ENCODE results near the gene AKAP8L.

AKAP8L gene

GRCh38 chr19:15432629-15433518 lies 14.1 kb upstream of the AKAP8L start:
- DNase-seq, result peak; percentile 62 to 89

DNA sequence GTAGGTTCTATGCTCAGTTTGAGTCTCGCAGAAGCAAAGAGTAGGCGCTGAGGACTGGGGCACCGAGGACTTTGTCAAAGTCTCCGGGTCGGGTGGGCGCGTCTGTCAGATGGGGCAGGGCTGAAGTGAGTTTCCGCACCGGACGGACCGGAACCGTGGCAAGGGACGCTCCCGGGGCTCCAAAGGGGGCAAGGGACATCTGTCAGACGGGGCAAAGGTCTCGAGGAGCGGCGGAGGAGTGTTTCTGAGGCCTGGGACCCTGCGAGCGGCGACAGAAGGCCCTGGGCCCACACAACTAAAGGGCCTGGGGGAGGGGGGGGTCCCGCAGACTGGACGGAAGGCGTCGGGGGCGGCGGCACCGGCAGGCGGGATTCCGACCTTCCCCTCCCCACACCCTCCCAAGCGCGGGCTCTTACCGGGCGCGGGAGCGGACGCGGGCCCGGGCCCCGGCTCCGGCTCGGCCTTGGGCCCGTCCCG lies 13.3 kb upstream of the AKAP8L start:
- DNase-seq, result no peak

GRCh38 chr19:15431396-15432017 lies 12.7 kb upstream of the AKAP8L start:
- no peak for DNase-seq

- no peak for DNase-seq
Observed at GRCh38 chr19:15430526-15431120, 11.8 kb upstream of the AKAP8L start.

DNA sequence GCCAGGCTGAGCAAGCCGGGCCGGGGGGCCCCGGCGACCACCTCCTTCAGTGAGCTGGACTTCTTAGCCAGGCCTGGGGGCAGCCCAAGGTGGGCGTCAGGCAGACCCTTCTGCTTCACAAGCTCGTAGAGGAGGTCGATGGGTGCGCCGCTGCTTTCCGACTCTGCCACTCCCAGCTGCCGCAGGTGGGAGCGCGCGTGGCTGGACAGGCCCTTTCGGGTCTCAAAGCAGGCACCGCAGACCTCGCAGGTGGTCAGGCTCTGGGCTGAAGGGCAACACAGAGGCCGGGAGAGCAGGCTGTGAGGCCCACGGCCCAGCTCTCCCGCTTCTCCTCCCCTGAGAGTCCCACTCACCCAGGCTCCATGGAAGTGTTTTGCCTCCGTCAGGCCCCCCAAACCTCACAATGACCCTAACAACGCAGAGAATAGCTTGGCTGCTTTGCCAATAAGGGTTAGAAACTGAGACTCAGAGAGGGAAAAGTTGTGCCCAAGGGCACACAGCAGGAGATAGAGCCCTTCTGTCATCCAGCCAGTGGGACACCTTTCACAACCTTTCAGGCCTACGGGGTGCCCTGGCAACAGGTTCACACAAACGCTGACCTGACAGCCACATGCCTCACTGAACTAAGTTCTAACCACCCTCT lies 11.2 kb upstream of the AKAP8L start:
- no peak for DNase-seq

- DNase-seq, result no peak
Observed at GRCh38 chr19:15428956-15429824, 10.4 kb upstream of the AKAP8L start.

DNA sequence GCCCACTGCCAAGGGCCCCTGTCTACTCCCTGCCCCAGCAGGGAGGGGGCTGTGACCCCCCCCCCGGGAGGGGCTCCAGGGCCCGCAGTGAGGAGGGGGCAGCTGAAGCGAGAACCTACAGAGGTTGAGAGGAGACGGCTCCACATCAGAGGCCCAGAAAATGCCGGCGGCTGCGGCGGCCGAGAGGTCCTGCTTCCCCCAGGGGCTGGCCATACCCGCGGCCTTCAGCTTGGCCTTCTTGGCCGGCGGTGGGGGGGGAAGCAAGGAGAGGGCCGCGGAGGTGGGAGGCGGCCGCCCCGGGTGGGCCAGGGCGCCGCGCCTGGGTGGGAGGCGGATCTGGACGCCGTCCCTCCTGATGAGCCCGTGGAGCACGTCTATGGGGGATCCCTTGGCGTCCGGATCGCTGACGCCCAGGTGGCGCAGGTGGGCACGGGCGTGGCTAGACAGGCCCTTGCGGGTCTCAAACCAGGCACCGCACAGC lies 9.2 kb upstream of the AKAP8L start:
- DNase-seq, result no peak

GRCh38 chr19:15427350-15427700 lies 8.5 kb upstream of the AKAP8L start:
- DNase-seq, result no peak

DNA sequence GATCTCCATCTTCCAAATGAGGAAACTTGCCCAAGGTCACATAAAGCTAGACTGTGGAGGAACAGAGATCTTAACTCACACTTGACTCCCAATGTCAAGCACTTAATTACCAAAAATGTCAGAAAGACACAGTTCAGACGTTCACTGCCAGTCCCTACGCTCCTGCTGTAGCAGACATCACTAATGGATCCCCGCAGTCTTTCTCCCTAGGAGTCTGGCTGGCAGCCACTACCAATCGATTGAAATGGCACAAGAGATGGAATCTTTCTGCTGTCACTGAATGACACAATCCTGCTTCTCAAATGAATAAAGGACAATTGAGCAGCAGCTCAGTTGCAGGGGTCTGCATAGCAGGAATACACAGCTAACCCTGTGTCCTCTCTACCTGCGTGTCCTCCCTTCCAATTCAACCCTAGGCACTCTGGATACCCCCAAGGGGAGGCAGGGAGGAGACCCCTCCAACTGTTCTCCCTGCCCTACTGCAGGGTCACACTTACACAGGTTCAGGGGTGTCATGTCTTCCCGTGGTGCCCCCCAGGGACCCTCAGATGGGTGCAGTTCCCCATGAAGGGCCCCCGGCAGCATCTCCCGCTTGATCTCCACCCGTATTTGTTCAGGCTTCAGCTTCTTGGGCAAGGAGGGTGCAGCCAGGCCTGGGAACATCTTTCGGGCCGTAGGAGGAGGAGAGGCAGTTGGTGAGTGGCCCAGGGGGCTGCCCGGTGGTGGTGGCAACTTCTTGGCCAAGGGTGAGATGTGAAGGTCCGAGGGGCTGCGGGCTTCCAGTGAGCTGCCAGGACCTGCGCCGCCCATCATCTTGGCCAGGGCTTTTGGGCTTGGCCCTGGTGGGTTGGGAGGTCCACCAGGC lies 7.9 kb upstream of the AKAP8L start:
- no peak for DNase-seq

GRCh38 chr19:15425321-15425950 lies 6.6 kb upstream of the AKAP8L start:
- no peak for DNase-seq

DNA sequence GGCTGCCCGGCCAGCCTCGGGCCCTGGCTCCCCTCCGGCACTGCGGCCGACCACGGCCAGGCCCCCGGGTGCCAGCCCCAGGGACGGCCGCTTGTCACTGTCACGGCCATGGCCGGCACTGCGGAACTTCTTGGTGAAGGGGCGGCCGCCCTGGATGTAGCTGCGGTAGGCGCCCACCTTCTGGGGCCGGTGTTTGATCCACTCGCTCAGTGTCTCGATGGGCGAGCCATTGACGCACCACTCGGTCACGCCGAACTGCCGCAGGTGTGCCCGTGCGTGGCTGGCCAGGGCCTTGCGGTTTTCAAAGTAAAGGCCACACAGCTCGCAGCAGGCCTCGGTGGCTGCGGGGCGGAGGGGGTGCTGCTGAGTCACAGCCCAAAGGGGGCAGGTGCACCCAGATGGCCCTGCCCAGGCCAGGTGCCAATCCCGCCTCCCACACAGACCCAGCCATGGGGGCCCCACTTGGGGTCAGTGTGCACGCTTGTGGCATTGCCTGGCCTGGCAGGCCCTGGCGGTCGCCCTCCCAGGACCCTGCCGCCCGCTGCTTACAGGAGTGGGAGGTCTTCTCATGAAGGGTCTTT lies 6.0 kb upstream of the AKAP8L start:
- DNase-seq, result no peak

DNA sequence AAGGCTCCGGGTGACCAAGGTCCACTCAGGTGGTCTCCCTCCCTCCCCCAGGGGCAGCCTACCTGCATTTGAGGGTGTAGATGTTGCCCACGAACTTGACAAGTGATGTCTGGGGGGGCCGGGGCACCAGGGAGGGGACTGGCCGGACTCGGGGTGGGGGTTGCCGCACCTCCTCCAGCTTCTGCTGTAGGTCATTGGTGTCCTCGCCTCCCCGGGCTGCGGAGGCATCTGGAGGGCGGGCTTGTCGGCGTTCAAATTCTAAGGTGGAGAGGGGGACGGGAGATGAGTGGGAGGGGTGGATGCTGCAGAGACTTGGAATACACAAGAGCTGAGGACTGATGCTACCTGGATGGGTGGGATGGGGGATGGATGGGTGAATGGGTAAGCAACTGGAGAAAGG lies 5.3 kb upstream of the AKAP8L start:
- no peak for DNase-seq

- no peak for DNase-seq
Observed at GRCh38 chr19:15423130-15423529, 4.3 kb upstream of the AKAP8L start.

GRCh38 chr19:15422296-15423075 lies 3.7 kb upstream of the AKAP8L start:
- DNase-seq, result no peak

DNA sequence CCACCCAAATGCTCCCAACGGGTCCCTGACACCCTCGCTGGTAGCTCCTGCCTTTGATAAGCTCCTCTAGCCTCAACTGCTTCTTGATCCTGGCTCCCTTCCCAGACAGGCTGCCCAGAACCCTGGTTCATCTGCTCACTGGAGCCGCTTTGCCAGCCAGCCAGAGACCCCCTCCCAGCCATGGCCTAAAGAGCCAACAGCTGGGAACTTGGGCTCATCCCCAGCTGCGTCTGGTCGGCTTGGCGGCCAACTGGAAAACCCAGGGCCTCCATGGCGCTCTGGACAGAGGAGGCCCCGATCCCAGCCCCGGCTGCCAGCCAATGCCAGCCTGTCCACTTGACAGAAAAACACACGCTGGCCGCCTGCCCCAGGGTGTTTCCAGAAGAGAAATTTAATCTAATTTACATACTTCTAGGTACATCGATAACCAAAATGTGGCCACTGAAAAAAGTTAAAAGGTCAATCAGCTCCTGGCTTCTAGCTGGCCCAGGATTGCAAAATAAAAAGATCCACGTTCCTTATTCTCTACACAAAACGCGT lies 3.0 kb upstream of the AKAP8L start:
- DNase-seq, result no peak

DNA sequence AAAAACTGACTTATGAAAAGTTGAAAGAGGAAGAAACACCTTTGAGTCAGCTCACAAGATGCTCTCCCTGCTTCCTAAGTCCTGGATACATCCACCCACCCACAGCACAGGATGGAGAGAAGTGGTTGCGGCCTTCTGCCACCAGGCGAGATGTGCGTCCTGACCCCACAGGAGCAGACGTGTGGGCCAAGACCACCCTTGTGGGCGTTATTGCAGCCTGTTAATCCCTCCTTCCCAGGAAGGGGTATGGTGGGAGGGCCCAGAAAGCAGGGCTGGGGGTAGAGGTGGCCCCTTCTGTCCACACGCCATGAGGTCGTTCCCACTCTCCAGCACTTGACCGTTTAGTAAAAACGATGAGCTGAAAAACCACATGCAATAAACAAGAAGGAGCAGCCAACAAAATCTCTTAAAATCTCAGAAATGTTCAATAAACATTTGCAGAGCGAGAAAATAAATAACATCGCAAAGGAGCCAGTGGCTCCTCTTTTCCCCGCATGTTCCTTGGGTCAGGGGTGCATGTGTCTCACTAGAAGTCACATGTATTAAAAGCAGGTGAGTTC lies 2.4 kb upstream of the AKAP8L start:
- DNase-seq, result no peak

DNA sequence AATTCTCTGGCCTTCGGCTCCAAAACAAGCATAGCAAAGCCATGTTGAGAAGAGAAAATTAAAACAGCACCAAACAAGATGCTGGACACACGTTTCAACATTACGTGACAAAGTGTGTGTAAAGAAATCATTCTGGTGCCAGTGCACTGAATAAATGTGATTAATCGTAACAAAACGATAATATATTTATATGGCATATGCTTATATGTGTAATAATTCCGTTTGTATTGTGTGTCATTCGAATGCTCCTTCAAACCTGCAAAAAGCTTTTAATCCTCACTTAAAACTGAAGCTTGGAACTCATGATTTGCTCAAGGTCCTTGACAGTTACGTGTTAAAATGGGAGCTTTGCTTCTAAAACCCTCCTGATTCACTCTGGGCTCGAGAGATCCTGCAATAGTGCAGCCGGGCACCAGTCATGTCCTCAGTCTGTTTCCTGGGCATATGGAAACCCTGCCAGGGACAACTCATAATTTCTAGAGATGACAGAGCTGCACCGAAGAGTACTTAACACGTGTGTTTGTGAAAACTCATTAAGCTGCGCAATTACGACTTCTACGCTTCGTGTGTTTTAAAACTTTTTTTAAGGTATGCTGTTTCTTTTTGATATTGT lies 731 bp upstream of the AKAP8L start:
- no peak for DNase-seq

GRCh38 chr19:15418231-15418578 lies 583 bp downstream of the AKAP8L start:
- no peak for DNase-seq

GRCh38 chr19:15417699-15418098 lies 1.1 kb downstream of the AKAP8L start:
- no peak for DNase-seq
